HG02884 (cell line): ENCODE results near the gene FNDC3A.

Experiments
- ATAC-seq: cut with Tn5 transposase; IDR thresholded peaks from one replicate; pipeline ENCODE4 v1.9.1; 2021; ENCODE audit warnings: mild to moderate bottlenecking, moderate library complexity; ENCODE audit not compliant: unreplicated experiment

The FNDC3A gene

GRCh38 chr13:49213539-49213938 lies 237.8 kb downstream of the FNDC3A start:
- ATAC-seq, result no peak

GRCh38 chr13:49213997-49214916 lies 238.5 kb downstream of the FNDC3A start:
- no peak for ATAC-seq

- no peak for ATAC-seq
These were observed 239.2 kb downstream of the FNDC3A start for GRCh38 chr13:49214917-49215376.

- ATAC-seq, result no peak
These were observed 240.6 kb downstream of the FNDC3A start for GRCh38 chr13:49216334-49216733.

GRCh38 chr13:49217962-49218492 lies 242.3 kb downstream of the FNDC3A start:
- no peak for ATAC-seq

GRCh38 chr13:49218493-49219051 lies 242.9 kb downstream of the FNDC3A start:
- ATAC-seq, result no peak

GRCh38 chr13:49219647-49220035 lies 243.9 kb downstream of the FNDC3A start:
- no peak for ATAC-seq

- ATAC-seq, result no peak
These were observed 244.5 kb downstream of the FNDC3A start, which contains the start of gene MLNR for GRCh38 chr13:49220036-49220855. Gene MLNR (plus strand): TSS chr13:49220338. CDS start chr13:49220338, 0 bp downstream.

GRCh38 chr13:49220856-49221589 lies 245.3 kb downstream of the FNDC3A start:
- ATAC-seq, result no peak

- ATAC-seq, result no peak
These were observed 245.9 kb downstream of the FNDC3A start for GRCh38 chr13:49221590-49221965.

- ATAC-seq, result no peak
These were observed 249.7 kb downstream of the FNDC3A start for GRCh38 chr13:49225223-49226042.

- ATAC-seq, result no peak
These were observed 250.9 kb downstream of the FNDC3A start for GRCh38 chr13:49226613-49227012.

GRCh38 chr13:49234741-49235140 lies 259.0 kb downstream of the FNDC3A start:
- ATAC-seq, result no peak

GRCh38 chr13:49235856-49236431 lies 260.2 kb downstream of the FNDC3A start:
- ATAC-seq, result no peak

- no peak for ATAC-seq
These were observed 262.9 kb downstream of the FNDC3A start for GRCh38 chr13:49238621-49239020.

- peak; percentile 63 for ATAC-seq
These were observed 264.3 kb downstream of the FNDC3A start for GRCh38 chr13:49240017-49240416.

GRCh38 chr13:49241296-49241695 lies 265.6 kb downstream of the FNDC3A start:
- ATAC-seq, result no peak

- ATAC-seq, result no peak
These were observed 269.4 kb downstream of the FNDC3A start for GRCh38 chr13:49245101-49245500.
